GM10266 (cell line): ENCODE measurements around the gene SCYGR7.

ENCODE experiments used
- DNase-seq: peaks from one replicate; pipeline ENCODE4 v3.0.0; 2012; ENCODE audit errors: extremely low spot score
- CTCF ChIP-seq: IDR thresholded peaks from 2 replicates; pipeline ENCODE4 v1.5.1; 2012; ENCODE audit warnings: mild to moderate bottlenecking, low read depth; ENCODE audit not compliant: control insufficient read depth, insufficient read depth; ENCODE audit errors: missing control alignments

SCYGR7 gene

GRCh38 chr2:227774011-227774624 lies 46.0 kb downstream of the SCYGR7 start:
- no peak for DNase-seq
- peak; percentile 36 for TF ChIP-seq CTCF

- DNase-seq, result no peak
- TF ChIP-seq CTCF, result no peak
Observed at GRCh38 chr2:227774895-227775842, 47.0 kb downstream of the SCYGR7 start.
